Testis (tissue), 3 donors: Measurements from ENCODE around the gene PDGFD. TPM values are rescaled to one million over a fixed set of nuclear protein-coding genes. Genes with fewer than 3 reads are reported as not detected.

Source experiments
- DNase-seq: peaks from one replicate; pipeline ENCODE4 v3.0.0-alpha.2; 2019
- H3K27ac ChIP-seq, 2 donors: fragments of 200-600 bp; sonication (generic); one replicate each; pipeline ENCODE4 v1.5.1; 2019
- H3K27me3 ChIP-seq: fragments of 200-600 bp; sonication (generic); one replicate; pipeline ENCODE4 v1.5.1; 2019
- H3K36me3 ChIP-seq: fragments of 200-600 bp; sonication (generic); one replicate; pipeline ENCODE4 v1.5.1; 2017; ENCODE audit warnings: low read depth; ENCODE audit errors: missing control alignments
- H3K4me1 ChIP-seq: fragments of 200-600 bp; sonication (generic); one replicate; pipeline ENCODE4 v1.5.1; 2019
- H3K4me3 ChIP-seq, 2 donors: fragments of 200-600 bp; sonication (generic); one replicate each; pipeline ENCODE4 v1.5.1; 2017 to 2019
- H3K9me3 ChIP-seq: fragments of 200-600 bp; sonication (generic); one replicate; pipeline ENCODE4 v1.5.1; 2017
- POLR2A ChIP-seq: fragments of 450-650 bp; IDR thresholded peaks from one replicate; pipeline ENCODE4 v1.6.1; 2017; ENCODE audit warnings: antibody characterized with exemption, mild to moderate bottlenecking, moderate library complexity
- WGBS, 2 donors: methylation state at CpG; one replicate each; pipeline ENCODE4 v1.1.5; 2018; 5-methylcytosine and 5-hydroxymethylcytosine counted together
- intact Hi-C: fragments of 100-400 bp; cut with DNase I; formaldehyde crosslinking; loops from one replicate; pipeline ENCODE4 v1.15.1; 2023; ENCODE audit warnings: low total_unique reads
- polyA plus RNA-seq: library from polyadenylated mRNA; stranded (reverse); fragments of 350-450 nt; fragmentation: Illumina TruSeq; extraction: RNeasy Lipid Tissue Mini Kit (QIAGEN cat#74804); gene quantifications from one replicate; pipeline ENCODE4 v1.2.3, GENCODE V29; 2014; ENCODE audit warnings: low read depth, low replicate concordance; ENCODE audit not compliant: insufficient read depth
- total RNA-seq, 2 donors: library from RNA; depleted of rRNA; stranded (reverse); fragments of >200 nt; gene quantifications; one replicate each; pipeline ENCODE4 v1.2.3, GENCODE V29; 2016
- TF ChIP-seq, protein P1 (sequence below), 3 experiments: fragments of 450-650 bp in 2 of 3; fragments of 200-600 bp in 1 of 3; sonication (generic) in 1 of 3; IDR thresholded peaks; one replicate each; pipeline ENCODE4 v1.5.1; 2016 to 2019; ENCODE audit warnings: antibody characterized with exemption in 3 of 3, mild to moderate bottlenecking in 2 of 3, moderate library complexity in 1 of 3

PDGFD gene
- total and polyA plus RNA-seq, 3 donors from 2014 or later: 6.0 to 8.1 (median 8.0) TPM

DNA sequence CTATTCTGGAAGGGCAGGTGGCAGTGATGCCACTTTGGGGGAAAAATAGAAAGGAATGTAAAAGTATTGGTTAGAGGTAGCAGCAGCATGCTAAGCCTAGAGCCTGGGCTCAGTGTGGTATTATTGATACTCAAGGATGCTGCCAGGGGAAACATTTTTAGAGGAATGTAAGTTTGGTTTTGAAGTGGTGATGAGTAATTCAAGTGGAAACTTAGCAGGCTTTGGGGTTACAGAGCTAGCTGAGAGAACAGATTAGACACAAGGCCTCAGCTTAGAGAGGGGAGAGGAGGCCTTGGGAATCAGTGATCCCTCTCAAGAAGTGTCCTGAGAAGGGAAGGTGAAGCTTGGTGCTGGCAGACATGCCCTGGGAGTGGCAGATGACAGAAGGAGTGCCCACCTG, 160.5 kb downstream of the PDGFD start:
- Histone ChIP-seq H3K27ac (no peak overlapping the region), H3K4me1 (no peaks in the 10 kb centered on the region), H3K27me3 (no peaks in the 10 kb centered on the region), H3K9me3 (no peaks in the 10 kb centered on the region), H3K36me3 (no peaks in the 10 kb centered on the region), H3K4me3 (no peak overlapping the region)
- intact Hi-C loops: no loop called here
- DNase-seq: no peak
- TF ChIP-seq, protein P1, sequence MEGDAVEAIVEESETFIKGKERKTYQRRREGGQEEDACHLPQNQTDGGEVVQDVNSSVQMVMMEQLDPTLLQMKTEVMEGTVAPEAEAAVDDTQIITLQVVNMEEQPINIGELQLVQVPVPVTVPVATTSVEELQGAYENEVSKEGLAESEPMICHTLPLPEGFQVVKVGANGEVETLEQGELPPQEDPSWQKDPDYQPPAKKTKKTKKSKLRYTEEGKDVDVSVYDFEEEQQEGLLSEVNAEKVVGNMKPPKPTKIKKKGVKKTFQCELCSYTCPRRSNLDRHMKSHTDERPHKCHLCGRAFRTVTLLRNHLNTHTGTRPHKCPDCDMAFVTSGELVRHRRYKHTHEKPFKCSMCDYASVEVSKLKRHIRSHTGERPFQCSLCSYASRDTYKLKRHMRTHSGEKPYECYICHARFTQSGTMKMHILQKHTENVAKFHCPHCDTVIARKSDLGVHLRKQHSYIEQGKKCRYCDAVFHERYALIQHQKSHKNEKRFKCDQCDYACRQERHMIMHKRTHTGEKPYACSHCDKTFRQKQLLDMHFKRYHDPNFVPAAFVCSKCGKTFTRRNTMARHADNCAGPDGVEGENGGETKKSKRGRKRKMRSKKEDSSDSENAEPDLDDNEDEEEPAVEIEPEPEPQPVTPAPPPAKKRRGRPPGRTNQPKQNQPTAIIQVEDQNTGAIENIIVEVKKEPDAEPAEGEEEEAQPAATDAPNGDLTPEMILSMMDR (IDR thresholded peaks at IDR 0.05): no peak
- no peak for TF ChIP-seq POLR2A

DNA sequence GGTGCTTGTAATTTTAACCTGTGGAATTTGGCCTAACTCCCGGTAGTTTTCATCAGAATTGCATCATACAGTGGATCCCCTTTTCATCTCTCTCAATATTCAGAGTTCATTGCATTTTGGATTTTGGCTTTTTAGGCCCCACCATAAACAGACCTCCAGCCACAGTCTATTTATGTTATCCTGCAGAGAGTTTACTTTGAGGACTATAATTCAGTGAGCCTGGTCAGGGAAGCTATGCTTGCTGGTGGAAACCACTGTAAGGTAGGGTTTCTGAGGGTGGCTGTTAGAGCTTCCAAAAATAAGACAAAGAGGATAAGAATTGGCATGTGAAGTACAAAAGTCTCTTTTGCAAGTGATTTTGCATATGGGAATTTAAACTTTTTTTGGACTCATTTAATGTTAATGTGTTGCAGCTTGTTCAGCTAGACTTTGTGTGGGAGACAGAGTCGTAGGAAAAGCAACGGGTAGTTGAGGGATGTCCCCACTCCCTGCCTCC, 162.3 kb downstream of the PDGFD start:
- intact Hi-C loops: no loop called here
- no peak overlapping the region for H3K27ac ChIP-seq
- no peak for DNase-seq
- TF ChIP-seq POLR2A: no peak
- TF ChIP-seq, protein P1 (IDR thresholded peaks at IDR 0.05): no peak
- H3K4me1 ChIP-seq: no peaks in the 10 kb centered on the region
- H3K36me3 ChIP-seq: no peaks in the 10 kb centered on the region
- H3K27me3 ChIP-seq: no peaks in the 10 kb centered on the region
- no peaks in the 10 kb centered on the region for H3K9me3 ChIP-seq
- H3K4me3 ChIP-seq: no peak overlapping the region
- WGBS, 2 donors: 86 to 88% methylated on average over 3 of the region's 3 CpGs

DNA sequence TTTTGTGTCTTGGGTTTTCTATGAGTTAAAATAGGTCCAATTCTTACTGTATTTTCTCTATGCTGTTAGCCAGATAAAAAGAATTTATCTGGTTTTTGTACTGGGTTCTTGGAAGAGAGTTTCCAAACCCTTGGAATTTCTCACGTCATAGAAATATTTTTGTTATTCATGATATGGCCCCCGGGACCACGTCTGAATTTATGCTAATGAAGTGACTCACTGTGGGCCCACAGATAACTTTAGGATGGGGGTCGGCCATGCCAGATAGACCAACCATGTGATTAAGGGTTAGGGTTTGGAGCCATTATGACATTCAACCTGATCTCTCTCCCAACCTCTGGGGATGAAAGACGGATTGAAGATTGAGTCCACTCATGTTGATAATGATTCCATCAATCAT, 163.1 kb downstream of the PDGFD start:
- Histone ChIP-seq H3K27ac (no peak overlapping the region), H3K4me1 (no peaks in the 10 kb centered on the region), H3K36me3 (no peaks in the 10 kb centered on the region), H3K4me3 (no peak overlapping the region), H3K9me3 (no peaks in the 10 kb centered on the region), H3K27me3 (no peaks in the 10 kb centered on the region)
- intact Hi-C loops: no loop called here
- DNase-seq: no peak
- no peak for TF ChIP-seq POLR2A
- TF ChIP-seq, protein P1 (IDR thresholded peaks at IDR 0.05): no peak
- 62 to 73% methylated on average over 4 to 5 of the region's 5 CpGs for WGBS, 2 donors

DNA sequence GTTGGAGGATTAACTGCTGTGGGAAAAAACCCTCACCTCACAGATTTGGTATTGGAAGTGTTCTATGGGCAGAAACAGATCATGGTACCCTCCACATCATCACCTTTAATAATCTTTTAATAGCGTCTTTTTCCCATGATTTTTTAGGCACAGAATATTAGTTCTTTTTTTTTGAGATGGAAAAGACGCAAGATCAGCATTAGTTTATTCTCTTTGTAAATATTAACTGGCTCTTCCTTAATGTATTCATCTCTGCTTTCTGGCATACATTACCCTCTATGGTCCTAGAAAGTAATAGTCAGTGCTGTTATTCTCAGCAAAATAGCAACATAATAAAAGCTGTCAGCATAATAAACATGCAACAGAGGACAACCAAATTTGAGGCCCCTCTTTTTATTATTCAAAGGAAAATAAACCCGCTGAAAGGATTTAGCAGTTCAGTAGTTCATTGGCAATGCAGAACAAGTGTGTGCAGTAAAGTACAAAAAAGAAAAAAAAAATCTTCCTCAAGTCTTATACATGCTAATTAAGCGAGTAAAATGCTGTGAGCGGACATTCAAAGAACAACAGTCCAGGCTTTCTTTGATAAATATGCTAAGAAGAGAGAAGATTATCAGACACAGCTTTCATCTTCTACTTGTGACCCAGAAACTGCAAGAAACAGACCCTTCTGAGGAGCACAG, 165.0 kb downstream of the PDGFD start:
- Histone ChIP-seq H3K27me3 (no peaks in the 10 kb centered on the region), H3K4me1 (no peaks in the 10 kb centered on the region), H3K9me3 (no peaks in the 10 kb centered on the region), H3K27ac (no peak overlapping the region), H3K4me3 (no peak overlapping the region), H3K36me3 (no peaks in the 10 kb centered on the region)
- intact Hi-C loops: no loop called here
- no peak for DNase-seq
- WGBS, 2 donors: 87 to 90% methylated on average over 5 of the region's 5 CpGs
- TF ChIP-seq, protein P1 (IDR thresholded peaks at IDR 0.05): no peak
- no peak for TF ChIP-seq POLR2A

DNA sequence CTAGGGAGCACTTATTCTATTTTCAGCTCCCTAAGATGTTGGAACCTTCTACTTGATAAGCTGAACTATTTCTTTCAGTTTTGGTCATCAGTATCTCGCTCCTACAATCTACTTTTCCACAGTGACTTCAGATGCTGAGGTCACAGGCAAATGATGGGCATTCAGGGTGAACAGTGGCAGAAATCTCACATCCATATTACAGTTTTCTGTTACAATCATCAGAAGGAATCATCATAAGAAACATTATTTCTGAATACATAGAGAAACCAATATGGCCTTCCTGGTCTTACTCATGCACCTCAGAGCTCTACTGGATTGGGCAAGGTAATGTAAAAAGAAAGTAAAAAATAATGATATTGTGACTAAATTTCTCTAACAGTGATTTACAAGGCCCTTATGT, 166.9 kb downstream of the PDGFD start:
- no peaks in the 10 kb centered on the region for H3K27me3 ChIP-seq
- 90 to 100% methylated on average over 1 of the region's 1 CpG for WGBS, 2 donors

More for the DNA sequence above, 166.9 kb downstream of the PDGFD start:
- Histone ChIP-seq H3K27ac (no peak overlapping the region), H3K4me3 (no peak overlapping the region), H3K9me3 (no peaks in the 10 kb centered on the region), H3K4me1 (no peaks in the 10 kb centered on the region), H3K36me3 (no peaks in the 10 kb centered on the region)
- TF ChIP-seq POLR2A: no peak
- TF ChIP-seq, protein P1 (IDR thresholded peaks at IDR 0.05): no peak
- no peak for DNase-seq
- intact Hi-C loops: no loop called here
